ENCODE results near the gene RCE1.
"Not testable (repeated sequence)": the region's sequence is repeated elsewhere in the genome, so short reads cannot be mapped to it uniquely, and the experiment has no call there.

RCE1 gene

DNA sequence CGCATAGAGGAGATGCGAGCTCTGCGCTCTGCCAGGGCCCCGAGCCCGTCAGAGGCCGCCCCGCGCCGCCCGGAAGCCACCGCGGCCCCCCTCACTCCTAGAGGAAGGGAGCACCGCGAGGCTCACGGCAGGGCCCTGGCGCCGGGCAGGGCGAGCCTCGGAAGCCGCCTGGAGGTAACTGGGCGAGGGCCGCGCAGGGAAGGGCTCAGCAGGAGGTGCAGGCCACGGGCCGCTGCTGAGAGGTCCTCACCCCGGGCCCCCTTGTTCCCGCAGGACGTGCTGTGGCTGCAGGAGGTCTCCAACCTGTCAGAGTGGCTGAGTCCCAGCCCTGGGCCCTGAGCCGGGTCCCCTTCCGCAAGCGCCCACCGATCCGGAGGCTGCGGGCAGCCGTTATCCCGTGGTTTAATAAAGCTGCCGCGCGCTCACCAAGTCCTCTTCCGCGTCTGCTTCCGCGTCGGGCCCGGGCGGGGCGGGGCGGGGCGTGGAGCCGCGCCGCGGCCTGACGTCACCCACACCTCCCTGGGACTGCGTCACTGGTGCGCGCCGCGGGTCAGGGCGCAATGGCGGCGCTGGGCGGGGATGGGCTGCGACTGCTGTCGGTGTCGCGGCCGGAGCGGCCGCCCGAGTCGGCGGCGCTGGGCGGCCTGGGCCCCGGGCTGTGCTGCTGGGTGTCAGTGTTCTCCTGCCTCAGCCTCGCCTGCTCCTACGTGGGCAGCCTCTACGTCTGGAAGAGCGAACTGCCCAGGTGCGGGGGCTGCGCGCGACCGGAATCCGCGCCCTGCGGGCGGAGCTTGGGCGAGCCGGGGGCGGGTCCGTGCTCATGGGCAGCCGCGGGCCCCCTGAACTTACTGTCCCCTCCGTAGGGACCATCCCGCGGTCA is at the start of gene RCE1:
Gene RCE1, plus strand, starts transcription at position 546 of the 880 bp plus-strand sequence. Its CDS starts 15 bp downstream, at position 561.
- peak; percentile 90 for DNase-seq

DNA sequence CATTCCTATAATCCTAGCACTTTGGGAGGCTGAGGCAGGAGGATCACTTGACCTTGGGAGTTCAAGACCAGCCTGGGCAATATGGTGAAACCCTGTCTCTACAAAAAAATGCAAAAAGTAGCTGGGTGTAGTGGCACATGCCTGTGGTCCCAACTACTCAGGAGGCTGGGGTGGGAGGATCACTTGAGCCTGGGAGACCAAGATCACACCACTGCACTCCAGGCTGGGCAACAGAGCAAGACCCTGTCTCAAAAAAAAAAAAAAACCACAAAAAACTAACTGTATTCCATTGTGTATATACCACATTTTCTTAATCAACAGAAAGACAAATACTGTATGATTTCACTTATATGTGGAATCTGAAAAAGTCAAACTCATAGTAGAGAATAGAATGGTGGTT is 43.4 kb upstream of the RCE1 start:
- DNase-seq: not testable (repeated sequence)

- DNase-seq: no peak
Measured at GRCh38 chr11:66800720-66801428, 42.4 kb upstream of the RCE1 start.

DNA sequence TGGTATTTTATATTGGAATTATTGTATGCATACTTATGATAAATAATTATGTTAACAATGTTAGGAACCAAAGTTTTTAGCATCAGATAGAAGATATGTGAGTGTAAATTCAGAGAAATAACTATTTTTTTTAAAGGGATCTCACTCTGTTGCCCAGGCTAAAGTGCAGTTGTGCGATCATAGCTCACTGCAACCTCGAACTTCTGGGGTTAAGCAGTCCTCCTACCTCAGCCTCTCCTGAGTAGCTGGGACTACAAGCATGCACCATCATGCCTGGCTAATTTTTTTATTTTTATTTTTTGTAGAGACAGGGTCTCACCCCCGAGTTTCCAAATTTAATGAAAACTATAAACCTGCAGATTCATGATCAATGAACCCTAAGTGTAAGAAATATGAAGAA is 33.6 kb upstream of the RCE1 start:
- no peak for DNase-seq

- no peak for DNase-seq
Measured at GRCh38 chr11:66810576-66811185, 32.6 kb upstream of the RCE1 start.

- DNase-seq: no peak
Measured at GRCh38 chr11:66814678-66815077, 28.6 kb upstream of the RCE1 start.

DNA sequence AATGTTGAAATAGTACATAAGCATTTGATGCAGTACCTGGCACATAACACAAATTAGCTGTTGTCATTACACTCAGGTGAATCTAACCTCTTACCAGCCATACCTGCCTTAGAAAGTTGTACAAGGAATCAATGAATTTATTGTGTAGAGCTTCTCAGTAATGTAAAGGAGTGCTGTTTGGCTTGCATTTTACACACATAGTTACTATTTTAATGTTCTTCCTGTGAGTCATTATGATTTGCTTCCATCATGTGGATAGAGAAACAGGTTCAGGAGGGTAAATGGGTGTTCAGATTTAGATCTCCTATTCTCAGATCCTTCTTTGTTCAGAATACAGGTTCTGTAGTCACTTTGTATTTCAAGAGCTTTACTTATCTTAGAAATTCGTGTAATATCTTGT is 27.6 kb upstream of the RCE1 start:
- no peak for DNase-seq

- no peak for DNase-seq
Measured at GRCh38 chr11:66818231-66818955, 24.8 kb upstream of the RCE1 start.

- DNase-seq: no peak
Measured at GRCh38 chr11:66820381-66820780, 22.9 kb upstream of the RCE1 start.

DNA sequence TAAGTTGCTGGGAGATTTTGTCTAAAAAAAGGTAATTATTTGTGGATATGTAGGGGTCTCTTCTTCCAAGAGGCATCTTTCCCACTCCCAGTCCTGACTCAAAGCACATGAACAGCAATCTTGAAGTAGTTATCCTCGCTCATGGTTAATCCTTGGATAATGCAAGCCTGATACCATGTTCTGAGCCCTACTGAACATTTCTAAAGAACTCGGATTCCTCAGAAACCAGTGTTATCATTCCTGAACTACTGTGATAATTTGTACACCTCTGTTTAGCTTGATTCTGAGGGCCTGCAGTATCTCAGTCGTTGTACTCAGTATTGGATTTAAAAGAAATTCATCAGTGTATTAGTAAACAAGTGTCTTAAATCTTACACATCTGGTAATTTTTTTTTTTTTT is 22.3 kb upstream of the RCE1 start:
- no peak for DNase-seq

GRCh38 chr11:66823700-66824099 is 19.5 kb upstream of the RCE1 start:
- DNase-seq: no peak

GRCh38 chr11:66824573-66824972 is 18.7 kb upstream of the RCE1 start:
- not testable (repeated sequence) for DNase-seq

- DNase-seq: no peak
Measured at GRCh38 chr11:66834539-66834845, 8.7 kb upstream of the RCE1 start.

GRCh38 chr11:66834943-66835342 is 8.3 kb upstream of the RCE1 start:
- DNase-seq: no peak

- DNase-seq: no peak
Measured at GRCh38 chr11:66835768-66836405, 7.4 kb upstream of the RCE1 start.

DNA sequence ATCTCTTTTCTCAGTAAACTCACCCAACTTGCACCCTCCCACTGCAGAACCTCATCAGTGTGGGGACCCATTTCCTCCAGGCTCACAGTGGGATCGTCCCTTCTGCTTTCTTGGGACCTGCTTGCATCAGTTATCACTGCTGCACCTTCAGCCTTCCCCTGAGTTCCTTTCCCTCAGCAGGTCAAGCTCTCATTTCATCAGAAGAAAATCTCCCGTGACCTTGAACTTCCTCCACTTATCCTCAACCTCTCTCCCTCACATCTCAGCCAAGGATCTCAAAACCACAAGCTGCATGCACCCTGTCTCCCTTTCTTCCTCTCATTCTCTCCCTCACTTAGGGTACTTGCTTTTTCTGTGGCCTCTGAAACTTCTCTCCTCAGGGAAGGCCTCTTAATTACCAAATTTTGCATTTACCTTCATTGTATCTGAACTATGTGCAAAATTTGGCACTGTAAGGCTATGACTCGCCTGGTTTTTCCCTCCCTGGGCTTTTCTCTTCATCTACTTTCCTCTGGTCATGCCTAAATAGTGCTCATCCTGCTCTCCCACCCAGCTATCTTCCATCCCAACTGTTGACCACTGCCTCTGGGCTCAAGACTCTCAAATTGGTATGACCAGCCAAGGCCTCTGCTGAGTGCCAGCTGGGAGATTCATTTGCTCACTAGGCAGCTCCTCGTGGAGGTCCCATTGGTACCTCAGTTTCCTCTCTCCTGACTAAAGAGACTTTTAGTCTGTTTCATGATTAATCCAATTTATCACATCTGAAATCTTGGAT is 2.7 kb upstream of the RCE1 start:
- no peak for DNase-seq

GRCh38 chr11:66841861-66842260 is 1.4 kb upstream of the RCE1 start:
- no peak for DNase-seq

GRCh38 chr11:66842501-66842895 is 743 bp upstream of the RCE1 start:
- no peak for DNase-seq

GRCh38 chr11:66843776-66844495 is 695 bp downstream of the RCE1 start:
- DNase-seq: no peak

DNA sequence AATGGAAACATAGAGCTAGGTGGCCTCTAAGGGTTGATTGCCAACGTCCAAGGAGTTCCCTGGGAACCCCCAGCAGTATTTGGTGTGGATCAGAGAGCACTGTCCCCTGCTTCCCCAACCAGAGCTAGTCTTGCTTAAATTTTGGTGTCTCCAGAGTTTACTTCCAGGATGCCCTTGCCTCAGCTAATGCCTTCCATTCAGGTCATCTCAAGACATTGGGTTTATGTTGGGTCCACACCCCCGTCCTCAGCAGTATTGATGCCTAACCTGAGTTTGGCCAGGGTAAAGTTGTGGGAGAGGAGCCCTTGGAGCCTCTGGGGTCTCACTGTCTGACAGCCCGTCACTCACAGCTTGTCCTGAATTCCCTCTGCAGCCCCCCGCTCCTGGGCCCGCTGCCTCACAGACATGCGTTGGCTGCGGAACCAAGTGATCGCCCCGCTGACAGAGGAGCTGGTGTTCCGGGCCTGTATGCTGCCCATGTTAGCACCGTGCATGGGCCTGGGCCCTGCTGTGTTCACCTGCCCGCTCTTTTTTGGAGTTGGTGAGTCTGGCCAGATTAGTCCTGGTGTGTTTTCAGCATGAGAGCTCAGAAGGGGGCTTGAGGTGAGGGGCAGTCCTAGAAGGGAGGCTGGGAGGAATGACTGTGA is 1.4 kb downstream of the RCE1 start:
- DNase-seq: no peak

All from midbrain (tissue), 1 donor.